ENCODE results near the gene CCL26. TPM values are rescaled to one million over a fixed set of nuclear protein-coding genes. Genes with fewer than 3 reads are reported as not detected.
"Not testable (repeated sequence)": the region's sequence is repeated elsewhere in the genome, so short reads cannot be mapped to it uniquely, and the experiment has no call there.

Gene CCL26
- total RNA-seq, 1 donor from 2014 or later, result not detected

DNA sequence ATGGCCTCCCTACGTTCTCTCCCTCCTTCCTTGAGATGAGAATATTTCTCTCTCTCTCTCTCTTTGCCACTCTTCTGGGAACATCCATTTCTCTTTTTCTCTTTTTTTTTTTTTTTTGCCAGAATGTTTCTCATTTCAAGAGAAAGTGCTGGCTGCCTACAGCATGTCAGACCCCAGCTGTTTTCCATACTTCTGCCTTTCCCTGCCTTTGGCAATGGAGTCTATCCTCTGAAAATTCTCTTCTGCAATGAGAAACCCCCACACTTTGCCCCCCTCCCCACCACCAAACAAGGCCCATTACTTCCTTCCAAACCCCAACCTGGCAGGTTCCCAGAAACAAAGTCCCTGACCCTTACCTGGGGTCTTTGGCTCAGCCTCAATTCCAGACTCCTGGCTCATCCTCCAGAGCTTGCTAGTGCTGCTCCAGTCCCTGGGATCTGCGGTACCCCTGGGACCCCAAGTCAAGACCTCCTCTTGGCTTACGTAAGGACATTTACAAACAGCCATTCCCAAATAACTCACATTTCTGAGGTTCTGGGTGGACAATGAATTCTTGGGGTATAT, 17.4 kb upstream of the CCL26 start:
- intact Hi-C loops (cut with DNase I), result no loop called here

DNA sequence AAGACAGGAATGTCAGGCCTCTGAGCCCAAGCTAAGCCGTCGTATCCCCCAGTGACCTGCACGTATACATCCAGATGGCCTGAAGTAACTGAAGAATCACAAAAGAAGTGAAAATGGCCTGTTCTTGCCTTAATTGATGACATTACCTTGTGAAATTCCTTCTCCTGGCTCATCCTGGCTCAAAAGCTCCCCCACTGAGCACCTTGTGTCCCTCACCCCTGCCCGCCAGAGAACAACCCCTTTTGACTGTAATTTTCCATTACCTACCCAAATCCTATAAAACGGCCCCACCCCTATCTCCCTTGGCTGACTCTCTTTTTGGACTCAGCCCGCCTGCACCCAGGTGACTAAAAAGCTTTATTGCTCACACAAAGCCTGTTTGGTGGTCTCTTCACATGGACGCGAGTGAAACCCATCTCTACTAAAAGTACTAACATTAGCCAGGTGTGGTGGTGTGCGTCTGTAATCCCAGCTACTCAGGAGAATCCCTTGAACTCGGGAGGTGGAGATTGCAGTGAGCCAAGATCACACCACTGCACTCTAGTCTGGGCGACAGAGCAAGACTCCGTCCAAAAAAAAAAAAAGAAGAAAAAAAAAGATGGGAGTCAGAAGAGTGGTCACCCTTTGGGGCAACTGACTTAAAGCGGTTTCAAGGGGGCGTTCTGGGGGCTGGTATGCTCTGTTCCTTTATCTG, 16.3 kb upstream of the CCL26 start:
- H3K36me3 ChIP-seq; intact Hi-C loops (cut with DNase I); H3K9me3 ChIP-seq; H3K27ac ChIP-seq; DNase-seq (ENCODE audit: low spot score in 2 of 2); H3K4me1 ChIP-seq; H3K4me3 ChIP-seq; H3K27me3 ChIP-seq: not testable (repeated sequence)

More for the DNA sequence above, 17.4 kb upstream of the CCL26 start:
- Histone ChIP-seq H3K36me3 (no peaks in the 10 kb centered on the region), H3K27ac (no peak overlapping the region), H3K4me1 (no peaks in the 10 kb centered on the region), H3K27me3 (no peaks in the 10 kb centered on the region), H3K9me3 (no peaks in the 10 kb centered on the region), H3K4me3 (no peak overlapping the region)
- TF ChIP-seq, protein P1, sequence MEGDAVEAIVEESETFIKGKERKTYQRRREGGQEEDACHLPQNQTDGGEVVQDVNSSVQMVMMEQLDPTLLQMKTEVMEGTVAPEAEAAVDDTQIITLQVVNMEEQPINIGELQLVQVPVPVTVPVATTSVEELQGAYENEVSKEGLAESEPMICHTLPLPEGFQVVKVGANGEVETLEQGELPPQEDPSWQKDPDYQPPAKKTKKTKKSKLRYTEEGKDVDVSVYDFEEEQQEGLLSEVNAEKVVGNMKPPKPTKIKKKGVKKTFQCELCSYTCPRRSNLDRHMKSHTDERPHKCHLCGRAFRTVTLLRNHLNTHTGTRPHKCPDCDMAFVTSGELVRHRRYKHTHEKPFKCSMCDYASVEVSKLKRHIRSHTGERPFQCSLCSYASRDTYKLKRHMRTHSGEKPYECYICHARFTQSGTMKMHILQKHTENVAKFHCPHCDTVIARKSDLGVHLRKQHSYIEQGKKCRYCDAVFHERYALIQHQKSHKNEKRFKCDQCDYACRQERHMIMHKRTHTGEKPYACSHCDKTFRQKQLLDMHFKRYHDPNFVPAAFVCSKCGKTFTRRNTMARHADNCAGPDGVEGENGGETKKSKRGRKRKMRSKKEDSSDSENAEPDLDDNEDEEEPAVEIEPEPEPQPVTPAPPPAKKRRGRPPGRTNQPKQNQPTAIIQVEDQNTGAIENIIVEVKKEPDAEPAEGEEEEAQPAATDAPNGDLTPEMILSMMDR (IDR thresholded peaks at IDR 0.05), result no peak
- no peak for DNase-seq (ENCODE audit: low spot score in 2 of 2)

DNA sequence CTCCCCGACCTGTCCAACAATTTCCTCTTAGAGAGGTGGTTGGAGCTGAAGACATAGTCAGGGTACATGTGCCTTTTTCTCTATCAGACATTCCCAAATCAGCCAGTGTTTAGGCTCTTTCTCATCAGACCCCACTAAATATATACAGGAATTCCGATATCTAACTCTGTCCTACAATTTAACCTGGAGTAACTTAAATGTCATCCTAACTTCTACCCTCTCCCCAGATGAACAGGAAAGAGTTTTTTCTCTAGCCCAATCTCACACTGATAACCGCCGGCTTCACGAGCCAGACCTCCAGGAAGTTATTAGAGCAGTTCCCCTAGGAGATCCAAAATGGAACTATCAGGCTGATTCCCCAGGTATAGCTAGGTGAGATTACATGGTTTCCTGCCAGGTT, 11.0 kb upstream of the CCL26 start:
- intact Hi-C loops (cut with DNase I); H3K4me3 ChIP-seq; H3K27ac ChIP-seq; H3K36me3 ChIP-seq; H3K27me3 ChIP-seq; H3K9me3 ChIP-seq; H3K4me1 ChIP-seq; DNase-seq (ENCODE audit: low spot score in 2 of 2): not testable (repeated sequence)

DNA sequence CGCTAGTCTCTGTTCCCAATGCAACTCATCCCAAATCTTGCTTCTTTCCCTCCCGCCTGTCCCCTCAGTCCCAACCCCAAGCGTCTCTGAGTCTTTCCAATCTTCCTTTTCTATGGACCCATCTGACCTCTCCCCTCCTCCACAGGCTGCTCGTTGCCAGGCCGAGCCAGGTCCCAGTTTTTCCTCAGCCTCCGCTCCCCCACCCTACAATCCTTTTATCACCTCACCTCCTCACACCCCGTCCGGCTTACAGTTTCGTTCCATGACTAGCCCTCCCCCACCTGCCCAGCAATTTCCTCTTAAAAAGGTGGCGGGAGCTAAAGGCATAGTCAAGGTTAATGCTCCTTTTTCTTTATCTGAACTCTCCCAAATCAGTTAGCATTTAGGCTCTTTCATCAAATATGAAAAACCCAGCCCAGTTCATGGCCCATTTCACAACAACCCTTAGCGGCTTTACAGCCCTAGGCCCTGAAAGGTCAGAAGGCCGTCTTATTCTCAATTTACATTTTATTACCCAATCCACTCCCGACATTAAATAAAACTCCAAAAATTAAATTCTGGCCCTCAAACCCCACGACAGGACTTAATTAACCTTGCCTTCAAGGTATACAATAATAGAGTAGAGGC, 8.7 kb upstream of the CCL26 start:
- H3K4me1 ChIP-seq; H3K9me3 ChIP-seq; H3K4me3 ChIP-seq; H3K36me3 ChIP-seq; H3K27ac ChIP-seq; intact Hi-C loops (cut with DNase I); DNase-seq (ENCODE audit: low spot score in 2 of 2); H3K27me3 ChIP-seq: not testable (repeated sequence)

DNA sequence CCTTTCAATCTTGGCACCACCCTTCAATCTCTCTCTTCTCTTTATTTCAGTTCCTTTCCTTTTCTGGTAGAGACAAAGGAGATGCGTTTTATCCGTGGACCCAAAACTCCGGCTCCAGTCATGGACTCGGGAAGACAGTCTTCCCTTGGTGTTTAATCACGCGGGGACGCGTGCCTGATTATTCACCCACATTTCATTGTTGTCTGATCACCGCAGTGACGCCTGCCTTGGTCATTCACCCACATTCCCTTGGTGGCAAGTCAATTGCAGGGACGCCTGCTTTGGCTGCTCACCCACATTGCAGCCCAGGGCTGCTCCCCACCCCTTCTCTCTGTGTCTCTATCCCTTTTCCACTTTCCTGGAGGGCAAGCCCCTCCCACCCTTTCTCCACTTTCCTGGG, 7.5 kb upstream of the CCL26 start:
- H3K36me3 ChIP-seq; H3K27me3 ChIP-seq; H3K27ac ChIP-seq; DNase-seq (ENCODE audit: low spot score in 2 of 2); H3K4me1 ChIP-seq; H3K9me3 ChIP-seq; intact Hi-C loops (cut with DNase I); H3K4me3 ChIP-seq: not testable (repeated sequence)

DNA sequence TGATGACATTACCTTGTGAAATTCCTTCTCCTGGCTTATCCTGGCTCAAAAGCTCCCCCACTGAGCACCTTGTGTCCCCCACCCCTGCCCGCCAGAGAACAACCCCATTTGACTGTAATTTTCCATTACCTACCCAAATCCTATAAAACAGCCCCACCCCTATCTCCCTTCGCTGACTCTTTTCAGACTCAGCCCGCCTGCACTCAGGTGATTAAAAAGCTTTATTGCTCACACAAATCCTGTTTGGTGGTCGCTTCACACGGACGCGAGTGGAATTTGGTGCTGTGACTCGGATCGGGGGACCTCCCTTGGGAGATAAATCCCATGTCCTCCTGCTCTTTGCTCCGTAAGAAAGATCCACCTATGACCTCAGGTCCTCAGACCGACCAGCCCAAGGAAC, 7.0 kb upstream of the CCL26 start:
- H3K36me3 ChIP-seq; H3K27me3 ChIP-seq; H3K27ac ChIP-seq; DNase-seq (ENCODE audit: low spot score in 2 of 2); H3K4me3 ChIP-seq; H3K4me1 ChIP-seq; H3K9me3 ChIP-seq; intact Hi-C loops (cut with DNase I): not testable (repeated sequence)

DNA sequence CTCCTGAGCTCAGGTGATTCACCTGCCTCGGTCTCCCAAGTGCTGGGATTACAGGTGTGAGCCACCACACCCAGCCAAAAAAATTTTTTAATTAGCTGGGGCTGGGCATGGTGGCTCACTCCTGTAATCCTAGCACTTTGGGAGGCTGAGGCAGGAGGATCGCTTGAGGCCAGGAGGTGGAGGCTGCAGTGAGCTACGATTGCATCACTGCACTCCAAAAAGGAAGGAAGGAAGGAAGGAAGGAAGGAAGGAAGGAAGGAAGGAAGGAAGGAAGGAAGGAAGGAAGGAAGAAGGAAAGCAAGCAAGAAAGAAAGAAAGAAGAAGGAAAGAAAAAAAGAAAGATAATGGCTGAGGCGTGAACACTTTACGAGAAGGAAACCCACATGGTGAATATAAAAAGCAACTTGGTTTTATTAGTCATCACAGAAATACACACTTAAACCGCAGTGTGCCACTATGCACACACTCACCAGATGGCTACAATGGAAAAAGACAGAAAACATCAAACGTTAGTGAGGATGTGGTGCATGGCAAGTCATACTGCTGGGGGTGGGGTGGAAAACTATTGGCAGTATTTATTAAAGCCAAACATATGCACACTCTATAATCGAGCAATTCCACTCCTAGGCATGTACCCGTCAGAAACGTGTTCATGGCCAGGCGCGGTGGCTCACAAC, 4.4 kb upstream of the CCL26 start:
- Histone ChIP-seq H3K4me3 (no peak overlapping the region), H3K36me3 (no peaks in the 10 kb centered on the region), H3K9me3 (no peaks in the 10 kb centered on the region), H3K27ac (no peak overlapping the region), H3K27me3 (no peaks in the 10 kb centered on the region), H3K4me1 (no peaks in the 10 kb centered on the region)
- intact Hi-C loops (cut with DNase I), result no loop called here
- DNase-seq (ENCODE audit: low spot score in 2 of 2), result no peak
- TF ChIP-seq, protein P1 (IDR thresholded peaks at IDR 0.05), result no peak

DNA sequence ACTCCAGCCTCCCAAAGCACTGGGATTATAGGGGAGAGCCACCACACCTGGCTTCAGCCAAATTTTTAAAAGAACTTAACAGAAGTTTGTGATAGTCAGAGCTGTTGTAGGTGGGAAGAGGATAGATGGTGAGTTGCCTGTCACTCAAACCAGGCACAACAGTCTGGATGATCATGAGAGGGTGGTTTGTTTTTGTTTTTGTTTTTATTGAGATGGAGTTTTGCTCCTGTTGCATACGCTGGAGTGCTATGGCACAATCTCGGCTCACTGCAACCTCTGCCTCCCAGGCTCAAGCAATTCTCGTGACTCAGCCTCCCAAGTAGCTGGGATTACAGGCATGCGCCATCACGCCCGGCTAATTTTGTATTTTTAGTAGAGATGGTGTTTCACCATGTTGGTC, 1.9 kb upstream of the CCL26 start:
- DNase-seq (ENCODE audit: low spot score in 2 of 2); H3K9me3 ChIP-seq; H3K27ac ChIP-seq; H3K4me3 ChIP-seq; intact Hi-C loops (cut with DNase I); H3K4me1 ChIP-seq; H3K36me3 ChIP-seq; H3K27me3 ChIP-seq: not testable (repeated sequence)
